ENCODE measurements around the gene TPP2. TPM values are rescaled to one million over a fixed set of nuclear protein-coding genes. Genes with fewer than 3 reads are reported as not detected.

Gene TPP2
- total and polyA plus RNA-seq, 2 donors from 2014 or later = 14.7 to 42.2 TPM

GRCh38 chr13:102688306-102688973 lies 91.7 kb downstream of the TPP2 start:
- DNase-seq (no peak), FAIRE-seq (no peak)
- TF ChIP-seq CTCF (IDR thresholded peaks at IDR 0.05; ENCODE audit: borderline replicate concordance, extremely low read depth, insufficient read depth) = no peak
- intact Hi-C loops (cut with DNase I) = no loop called here
- Histone ChIP-seq H3K4me1 (ENCODE audit: control insufficient read depth in 2 of 3, insufficient read depth in 2 of 3, low read depth in 1 of 3, low read length in 3 of 3) (no peaks in the 10 kb centered on the region), H3K36me3 (ENCODE audit: control insufficient read depth in 2 of 3, insufficient read depth in 3 of 3, low read length in 3 of 3) (no peaks in the 10 kb centered on the region), H3K4me3 (ENCODE audit: low read length in 3 of 3) (no peak overlapping the region), H3K9ac (ENCODE audit: low read length in 3 of 3) (no peak overlapping the region), H3K27ac (ENCODE audit: low read depth in 2 of 2, low read length in 2 of 2) (no peak overlapping the region), H3K27me3 (ENCODE audit: control insufficient read depth, insufficient read depth, low read length) (no peaks in the 10 kb centered on the region), H3K9me3 (ENCODE audit: control insufficient read depth in 2 of 3, insufficient read depth in 1 of 3, low read length in 3 of 3) (no peaks in the 10 kb centered on the region)

- no peak overlapping the region for H3K4me3 ChIP-seq (ENCODE audit: low read length in 3 of 3)
- H3K4me1 ChIP-seq (ENCODE audit: control insufficient read depth in 2 of 3, insufficient read depth in 2 of 3, low read depth in 1 of 3, low read length in 3 of 3) = no peaks in the 10 kb centered on the region
- FAIRE-seq (no peak), DNase-seq (no peak)
- TF ChIP-seq CTCF (IDR thresholded peaks at IDR 0.05; ENCODE audit: borderline replicate concordance, extremely low read depth, insufficient read depth) = no peak
- intact Hi-C loops (cut with DNase I) = no loop called here
- H3K27ac ChIP-seq (ENCODE audit: low read depth in 2 of 2, low read length in 2 of 2) = no peak overlapping the region
- no peaks in the 10 kb centered on the region for H3K36me3 ChIP-seq (ENCODE audit: control insufficient read depth in 2 of 3, insufficient read depth in 3 of 3, low read length in 3 of 3)
- no peaks in the 10 kb centered on the region for H3K27me3 ChIP-seq (ENCODE audit: control insufficient read depth, insufficient read depth, low read length)
- no peaks in the 10 kb centered on the region for H3K9me3 ChIP-seq (ENCODE audit: control insufficient read depth in 2 of 3, insufficient read depth in 1 of 3, low read length in 3 of 3)
- no peak overlapping the region for H3K9ac ChIP-seq (ENCODE audit: low read length in 3 of 3)
Measured at GRCh38 chr13:102690883-102691282, 94.1 kb downstream of the TPP2 start.

GRCh38 chr13:102692491-102692826 lies 95.7 kb downstream of the TPP2 start:
- FAIRE-seq (no peak), DNase-seq (no peak)
- Histone ChIP-seq H3K9ac (ENCODE audit: low read length in 3 of 3) (no peak overlapping the region), H3K4me1 (ENCODE audit: control insufficient read depth in 2 of 3, insufficient read depth in 2 of 3, low read depth in 1 of 3, low read length in 3 of 3) (no peaks in the 10 kb centered on the region), H3K9me3 (ENCODE audit: control insufficient read depth in 2 of 3, insufficient read depth in 1 of 3, low read length in 3 of 3) (no peaks in the 10 kb centered on the region), H3K27ac (ENCODE audit: low read depth in 2 of 2, low read length in 2 of 2) (no peak overlapping the region), H3K27me3 (ENCODE audit: control insufficient read depth, insufficient read depth, low read length) (no peaks in the 10 kb centered on the region), H3K36me3 (ENCODE audit: control insufficient read depth in 2 of 3, insufficient read depth in 3 of 3, low read length in 3 of 3) (no peaks in the 10 kb centered on the region), H3K4me3 (ENCODE audit: low read length in 3 of 3) (no peak overlapping the region)
- intact Hi-C loops (cut with DNase I) = no loop called here
- TF ChIP-seq CTCF (IDR thresholded peaks at IDR 0.05; ENCODE audit: borderline replicate concordance, extremely low read depth, insufficient read depth) = no peak

- Histone ChIP-seq H3K27ac (ENCODE audit: low read depth in 2 of 2, low read length in 2 of 2) (no peak overlapping the region), H3K4me1 (ENCODE audit: control insufficient read depth in 2 of 3, insufficient read depth in 2 of 3, low read depth in 1 of 3, low read length in 3 of 3) (no peaks in the 10 kb centered on the region), H3K9me3 (ENCODE audit: control insufficient read depth in 2 of 3, insufficient read depth in 1 of 3, low read length in 3 of 3) (no peaks in the 10 kb centered on the region), H3K9ac (ENCODE audit: low read length in 3 of 3) (no peak overlapping the region), H3K36me3 (ENCODE audit: control insufficient read depth in 2 of 3, insufficient read depth in 3 of 3, low read length in 3 of 3) (no peaks in the 10 kb centered on the region), H3K4me3 (ENCODE audit: low read length in 3 of 3) (no peak overlapping the region), H3K27me3 (ENCODE audit: control insufficient read depth, insufficient read depth, low read length) (no peaks in the 10 kb centered on the region)
- no peak for TF ChIP-seq CTCF (IDR thresholded peaks at IDR 0.05; ENCODE audit: borderline replicate concordance, extremely low read depth, insufficient read depth)
- intact Hi-C loops (cut with DNase I) = no loop called here
- DNase-seq = no peak
- no peak for FAIRE-seq
Measured at GRCh38 chr13:102693250-102693649, 96.5 kb downstream of the TPP2 start.
